H1 (cell line): ENCODE measurements around the gene CXCL6. TPM values are rescaled to one million over a fixed set of nuclear protein-coding genes. Genes with fewer than 3 reads are reported as not detected.

ENCODE experiments used
- HDAC6 ChIP-seq: IDR thresholded peaks from one replicate; pipeline ENCODE4 v1.7.1; 2012; ENCODE audit warnings: low read depth, mild to moderate bottlenecking, inconsistent platforms, low read length, moderate library complexity
- TCF12 ChIP-seq: IDR thresholded peaks from 2 replicates; pipeline ENCODE4 v1.6.1; 2011; ENCODE audit warnings: low read depth, mild to moderate bottlenecking, low read length
- polyA plus RNA-seq, 7 experiments: library from polyadenylated mRNA; depleted of rRNA in 3 of 7; stranded (reverse) in 5 of 7; unstranded in 2 of 7; fragments of >200 nt in 5 of 7; fragments of 200-250 nt in 2 of 7; gene quantifications; 1 replicate in 5 of 7; 2 replicates in 1 of 7; 4 replicates in 1 of 7; pipeline versions ENCODE4 v1.2.1 to v1.2.3, GENCODE V29; 2011 to 2013; ENCODE audit warnings: missing spikeins in 2 of 7, mixed read lengths in 2 of 7
- total RNA-seq: library from RNA; stranded (reverse); fragmentation: NEBNext Ultra II Directional; extraction: Animal tissue kit (Norgen Biotek cat#: 25700); gene quantifications from 2 replicates; pipeline ENCODE4 v1.2.1, GENCODE V29; 2021

Gene CXCL6
- total and polyA plus RNA-seq, 2 of the 8 experiments (the other 6 are each of a cell fraction or from before 2014, with no cell fraction given): 6.3 to 8.0 TPM

DNA sequence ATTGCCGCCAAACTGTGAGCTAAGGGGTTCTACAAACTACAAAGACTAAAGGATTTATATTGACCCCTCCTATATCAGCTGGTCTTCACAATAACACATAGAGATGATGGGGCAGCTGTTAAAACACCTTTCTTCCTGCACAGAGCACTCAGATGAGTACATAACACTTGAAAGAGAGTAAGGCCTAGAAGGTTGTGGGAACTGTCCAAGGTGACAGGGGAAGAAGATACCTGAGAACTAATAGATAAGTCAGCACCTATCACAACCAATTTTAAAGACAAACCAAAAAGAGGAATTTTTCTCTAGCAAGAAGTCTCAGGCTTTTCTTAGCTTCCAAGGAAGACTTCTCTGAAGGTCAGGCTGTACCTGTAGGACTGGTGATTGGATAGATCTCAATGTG is 19.1 kb upstream of the CXCL6 start (continued):
- TF ChIP-seq HDAC6: no peak
- TF ChIP-seq TCF12: no peak
- TF ChIP-seq, all 59 proteins: peak for 0
